Stimulated activated CD8-positive, alpha-beta memory T cell treated with anti-CD3 and anti-CD28 coated beads, Interleukin-7, amount 100 ng/mL, for 48 hours (primary cell): Measurements from ENCODE around the gene ZC3H12A.

ENCODE experiments used
- DNase-seq, 2 donors: peaks; one replicate each; pipeline ENCODE4 v3.0.0-alpha.2; 2020; ENCODE audit warnings: low read depth in 1 of 2; ENCODE audit errors: extremely low read depth in 1 of 2

The ZC3H12A gene

DNA sequence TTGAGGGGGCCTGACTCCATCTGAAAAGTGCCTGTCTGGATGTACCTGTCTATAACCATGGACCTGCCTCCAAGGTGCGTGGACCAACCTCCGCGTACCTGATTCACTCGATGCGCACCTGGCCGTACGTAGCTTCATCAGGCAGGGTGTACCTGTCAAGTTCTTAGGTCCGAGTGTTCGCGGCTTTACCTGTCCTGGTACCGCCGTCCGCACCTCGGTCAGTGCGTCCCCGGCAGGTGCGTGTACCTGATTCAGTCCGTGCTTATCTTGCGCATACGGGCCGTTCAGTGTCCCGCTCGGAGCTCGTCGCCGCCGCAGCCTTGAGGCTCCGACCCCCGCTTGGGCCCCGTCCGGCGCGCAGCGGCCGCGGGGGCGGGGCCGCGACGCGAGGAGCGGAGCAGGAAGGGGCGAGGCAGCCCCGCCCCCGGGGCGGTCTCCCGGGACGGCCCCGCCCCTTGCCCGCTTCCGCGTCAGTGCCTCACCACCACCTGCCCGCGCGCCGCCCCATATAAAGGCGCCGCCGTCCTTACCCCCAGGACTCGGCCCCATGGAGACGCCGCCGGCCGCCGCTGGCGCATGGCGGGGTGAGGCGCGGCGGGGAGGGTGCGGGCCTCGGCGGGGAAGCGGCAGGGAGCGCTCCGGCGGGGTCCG lies at the start of gene ZC3H12A:
Gene ZC3H12A, plus strand, starts transcription at position 535 of the 651 bp plus-strand sequence. CDS start 917 bp downstream, outside the sequence.
- DNase-seq: peak; percentile 79 to 80

DNA sequence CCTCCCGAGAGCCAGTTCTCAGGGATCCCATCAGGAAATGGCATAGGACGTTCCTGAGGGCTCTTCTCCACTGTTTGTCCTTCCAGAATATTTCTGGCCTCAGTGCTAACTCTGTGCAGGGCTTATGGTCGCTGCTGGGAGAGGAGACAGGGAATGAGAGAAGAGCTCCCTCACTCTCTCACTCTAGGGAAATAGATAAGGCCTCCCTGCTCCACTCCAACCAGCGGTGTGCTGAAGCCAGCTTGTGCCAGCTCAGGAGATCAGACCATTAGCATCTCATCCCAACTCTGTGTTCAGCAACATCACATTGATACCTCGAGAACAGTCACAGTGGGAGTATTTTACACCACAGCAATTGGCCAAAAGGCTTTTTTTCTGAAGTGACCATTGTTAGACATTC lies 49.2 kb upstream of the ZC3H12A start:
- DNase-seq: no peak

DNA sequence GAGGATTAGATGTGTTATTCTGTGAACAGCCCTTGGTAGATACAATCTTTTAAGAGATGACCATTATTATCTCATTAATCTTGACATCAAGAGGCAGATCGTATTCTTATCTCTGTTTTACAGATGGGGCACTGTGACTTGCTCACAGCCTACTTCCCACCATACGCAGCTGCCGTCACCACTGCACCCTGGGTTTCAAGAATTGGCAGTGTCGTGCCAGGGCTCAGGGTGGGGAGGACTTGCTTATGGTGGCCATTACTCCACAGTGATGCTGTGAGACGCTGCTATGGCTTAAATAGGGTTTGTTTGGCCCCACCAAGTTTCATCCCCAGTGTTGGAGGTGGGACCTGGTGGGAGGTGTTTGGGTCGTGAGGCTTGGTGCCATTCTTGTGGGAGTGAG lies 45.4 kb upstream of the ZC3H12A start:
- DNase-seq: no peak

DNA sequence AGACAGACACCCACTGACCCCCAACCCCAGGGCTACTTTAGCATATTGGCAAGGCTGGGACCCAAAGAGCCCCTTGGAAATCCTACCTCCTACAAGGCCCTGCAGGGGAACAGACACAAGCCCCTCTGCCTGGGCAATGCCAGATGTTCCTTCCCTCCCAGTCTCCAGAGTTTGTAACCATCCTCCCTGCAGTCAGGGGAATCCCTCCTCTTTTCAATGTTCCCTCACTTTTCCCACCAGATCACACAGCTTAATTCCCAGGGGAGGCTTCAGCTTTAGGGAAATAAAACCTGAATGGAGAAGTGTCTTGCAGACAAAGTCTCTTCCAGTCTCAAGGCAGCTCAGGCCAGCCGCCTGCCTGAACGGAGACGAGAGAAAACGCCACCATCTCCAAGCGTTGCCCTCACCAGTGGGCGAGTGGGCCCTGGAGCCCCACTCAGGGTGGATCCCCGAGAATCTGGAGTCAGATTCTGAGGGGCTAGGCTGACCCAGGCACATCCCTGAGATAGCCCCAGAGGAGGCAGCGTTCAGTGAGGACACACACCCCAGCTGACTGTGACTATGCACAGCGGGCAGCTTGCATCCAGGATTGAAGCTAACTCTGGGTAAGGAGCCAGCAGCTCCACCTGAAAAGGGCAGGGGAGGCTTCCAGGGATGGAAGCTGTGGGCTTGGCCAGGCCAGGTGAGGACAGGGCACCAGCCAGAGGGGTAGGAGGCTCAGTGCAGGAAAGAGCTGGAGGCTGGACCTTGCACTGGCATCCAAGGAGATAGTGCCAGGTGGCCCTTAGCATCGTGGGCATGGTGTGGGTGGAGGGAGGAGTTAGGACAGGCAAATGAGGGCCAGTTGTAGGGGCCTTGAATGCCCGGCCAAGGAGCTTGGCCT lies 44.0 kb upstream of the ZC3H12A start:
- no peak for DNase-seq

DNA sequence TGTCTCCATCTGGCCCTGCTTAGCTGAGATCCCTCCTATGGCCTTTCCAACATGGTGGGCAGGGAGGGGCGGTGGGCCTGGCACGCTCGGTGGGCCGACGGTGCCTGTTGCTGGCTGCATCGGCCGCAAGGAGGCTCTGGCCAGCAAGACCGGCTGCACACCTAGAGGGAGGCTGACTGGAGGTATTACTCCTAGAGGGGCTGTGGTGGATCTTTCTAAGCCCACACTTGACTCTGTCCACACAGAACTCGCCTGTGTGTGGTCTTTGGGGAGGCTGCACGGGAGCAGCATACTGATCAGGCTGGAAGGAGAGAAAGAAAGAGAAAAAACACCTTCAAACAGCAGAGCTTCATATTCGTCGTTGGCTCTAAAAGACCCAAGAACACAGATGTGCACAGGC lies 41.7 kb upstream of the ZC3H12A start:
- no peak for DNase-seq

DNA sequence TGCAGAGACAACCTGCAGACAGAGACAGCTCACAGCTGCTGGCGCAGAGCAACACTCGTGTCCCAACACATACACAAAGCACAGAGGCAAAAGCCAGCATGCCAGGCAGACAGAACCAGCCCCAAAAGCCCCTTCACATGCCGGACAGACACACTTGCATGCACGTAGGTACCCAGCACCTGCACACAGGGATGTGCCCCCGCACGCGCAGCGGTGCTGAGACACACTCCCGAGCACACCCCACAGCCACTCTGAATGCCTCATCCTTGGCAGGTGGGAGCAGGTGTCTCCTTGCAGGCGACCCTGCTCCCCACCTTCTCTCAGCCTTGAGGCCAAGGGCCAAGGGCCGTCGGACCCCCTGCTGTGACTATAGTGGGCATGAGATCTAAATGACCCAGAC lies 41.2 kb upstream of the ZC3H12A start:
- no peak for DNase-seq

DNA sequence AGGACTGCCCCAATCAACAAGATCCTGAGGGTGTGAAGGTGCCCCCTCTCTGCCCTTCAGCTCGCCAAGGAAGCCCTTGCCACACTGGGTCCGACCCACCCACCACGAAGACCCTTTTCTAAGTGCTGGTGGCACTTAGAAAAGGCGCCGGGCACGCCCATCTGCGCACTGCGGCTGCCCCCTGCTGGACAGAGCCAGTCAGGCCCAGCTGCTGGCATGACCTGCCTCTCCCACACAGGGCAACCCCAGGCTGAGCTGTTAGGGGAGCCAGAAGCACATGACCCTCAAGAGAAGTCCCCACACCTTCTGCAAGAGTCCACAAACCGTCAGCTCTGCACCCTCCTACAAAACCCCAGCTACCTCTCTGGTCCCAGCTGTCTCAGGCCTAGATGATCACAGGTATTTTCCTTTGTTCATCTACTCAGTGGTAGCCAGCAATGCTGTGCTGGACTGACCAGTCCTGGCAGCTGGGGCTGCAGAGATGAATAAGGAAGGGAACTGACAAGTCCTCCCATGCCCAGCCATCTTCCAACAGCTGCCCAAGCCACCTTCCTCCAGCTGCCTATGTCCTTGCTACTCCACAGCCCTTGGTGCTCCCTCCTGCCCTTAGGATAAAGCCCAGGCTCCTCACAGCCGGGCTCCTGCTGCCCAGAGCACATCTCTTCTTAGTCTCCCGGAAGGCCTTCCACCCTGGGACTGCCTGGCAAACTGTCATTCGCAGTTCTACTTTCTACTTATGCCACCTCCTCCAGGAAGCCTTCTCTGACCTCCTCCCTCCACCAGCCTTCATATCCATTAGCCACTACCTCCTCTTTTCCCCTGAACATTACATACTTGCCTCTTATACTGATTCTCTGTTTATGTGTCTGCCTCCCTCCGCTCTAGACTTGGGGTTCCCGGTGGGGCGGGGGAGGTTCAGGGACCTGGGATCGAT lies 39.8 kb upstream of the ZC3H12A start:
- peak; percentile 33 to 50 for DNase-seq

DNA sequence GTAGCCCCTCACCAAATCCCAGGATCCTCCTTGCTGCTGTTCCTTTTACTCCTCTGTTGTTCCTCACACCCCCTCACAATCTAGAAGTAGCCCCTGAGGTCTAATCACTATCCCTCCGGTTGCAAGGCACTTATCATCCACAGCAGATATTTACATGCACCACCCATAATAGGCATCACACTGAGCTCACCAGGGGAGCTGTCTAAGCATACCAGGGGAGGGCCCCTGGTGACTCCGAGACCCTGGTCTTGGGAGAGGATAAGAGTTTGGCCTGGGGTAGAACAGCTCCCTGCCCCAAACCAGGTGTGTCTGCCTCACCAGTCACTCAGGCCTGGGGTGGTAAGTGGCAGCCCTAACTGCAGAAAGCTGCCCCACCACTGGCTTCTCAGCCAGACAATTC lies 37.3 kb upstream of the ZC3H12A start:
- DNase-seq: no peak

DNA sequence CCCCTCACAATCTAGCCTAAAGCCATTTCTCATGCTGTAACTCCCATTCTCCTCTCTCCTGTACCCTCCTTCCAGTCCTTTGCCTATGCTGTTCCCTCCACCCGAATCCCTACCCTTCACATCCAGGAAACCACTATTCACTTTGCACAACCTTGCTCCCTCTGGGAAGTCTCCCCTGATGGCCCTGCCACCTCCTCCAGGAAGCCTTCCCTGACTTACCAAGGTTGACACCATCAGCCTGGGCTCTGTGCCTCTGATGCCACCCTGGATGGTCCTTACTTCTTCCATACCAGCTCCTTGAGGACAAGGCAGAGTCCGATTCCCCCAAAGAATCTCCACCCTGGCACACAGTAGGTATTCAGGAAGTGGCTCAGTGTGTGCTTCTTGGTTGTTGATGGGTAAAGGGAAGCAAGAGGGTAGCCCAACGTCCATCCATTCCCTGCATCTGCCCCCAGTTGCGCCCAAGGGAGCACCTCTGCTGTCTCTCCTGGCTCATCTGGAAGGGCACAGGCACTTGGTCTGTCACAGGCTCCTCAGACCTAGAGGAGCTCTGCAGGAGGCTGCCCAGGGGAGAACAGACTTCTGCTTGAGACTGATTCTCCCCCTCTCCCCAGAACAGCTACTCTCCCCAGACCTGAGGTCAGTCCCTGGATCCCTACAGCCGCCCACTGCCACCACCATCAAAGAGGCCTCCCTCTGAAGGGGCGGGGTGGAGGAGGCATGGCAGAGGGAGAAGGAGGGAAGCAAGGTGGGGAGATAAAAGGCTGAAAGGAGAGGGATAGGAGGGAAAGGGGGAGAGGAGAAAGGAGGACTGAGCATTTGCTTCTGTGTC lies 36.1 kb upstream of the ZC3H12A start:
- DNase-seq: no peak

DNA sequence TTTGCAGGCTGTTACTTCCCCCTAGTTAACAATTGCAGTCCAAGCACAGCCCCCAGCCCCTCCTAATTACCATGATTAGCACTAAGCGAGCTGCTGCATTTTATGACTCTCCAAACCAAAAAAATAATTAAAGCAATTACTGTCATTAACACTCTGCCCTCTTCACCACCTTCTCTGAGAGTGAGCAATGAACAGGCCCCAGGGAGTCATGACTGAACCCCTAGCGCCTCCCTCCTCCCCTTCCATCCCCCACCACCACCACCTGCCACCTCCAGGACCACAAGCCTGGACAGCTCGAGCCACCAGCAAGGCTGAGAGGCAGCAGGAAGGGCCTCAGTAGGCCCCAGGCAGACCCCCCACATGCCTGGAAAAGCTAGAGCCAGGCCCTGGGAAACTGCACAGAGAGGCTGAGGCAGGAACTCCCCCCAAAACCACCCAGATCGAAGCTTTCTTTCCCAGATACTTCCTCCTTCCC lies 35.5 kb upstream of the ZC3H12A start:
- no peak for DNase-seq

DNA sequence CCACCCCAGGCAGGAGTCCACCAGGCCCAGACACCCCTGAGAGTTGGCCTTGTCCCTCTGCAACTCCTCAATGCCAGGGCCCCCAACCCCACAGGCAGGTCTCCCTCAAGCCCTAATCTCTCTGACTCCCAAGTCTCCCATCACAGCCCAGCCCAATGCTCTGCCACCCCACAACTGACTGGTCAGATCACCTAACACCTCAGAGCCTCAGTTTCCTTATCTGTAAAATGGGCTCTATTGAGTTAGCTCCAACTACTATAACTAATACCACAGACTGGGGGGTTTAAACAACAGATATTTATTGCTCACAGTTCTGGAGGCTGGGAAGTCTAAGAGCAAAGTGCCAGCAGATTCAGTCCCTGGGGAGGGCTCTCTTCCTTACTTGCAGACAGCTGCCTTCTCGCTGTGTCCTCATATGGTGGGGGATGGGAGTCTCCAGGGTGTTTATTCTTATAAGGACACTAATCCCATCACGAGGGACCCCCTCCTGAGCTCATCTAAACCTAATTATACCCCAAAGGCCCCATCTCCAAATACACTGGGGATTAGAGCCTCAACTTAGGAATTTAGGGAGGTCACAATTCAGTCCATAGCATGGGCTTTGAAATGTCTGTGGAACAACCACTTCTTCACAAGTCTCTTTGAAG lies 34.9 kb upstream of the ZC3H12A start:
- DNase-seq: no peak

DNA sequence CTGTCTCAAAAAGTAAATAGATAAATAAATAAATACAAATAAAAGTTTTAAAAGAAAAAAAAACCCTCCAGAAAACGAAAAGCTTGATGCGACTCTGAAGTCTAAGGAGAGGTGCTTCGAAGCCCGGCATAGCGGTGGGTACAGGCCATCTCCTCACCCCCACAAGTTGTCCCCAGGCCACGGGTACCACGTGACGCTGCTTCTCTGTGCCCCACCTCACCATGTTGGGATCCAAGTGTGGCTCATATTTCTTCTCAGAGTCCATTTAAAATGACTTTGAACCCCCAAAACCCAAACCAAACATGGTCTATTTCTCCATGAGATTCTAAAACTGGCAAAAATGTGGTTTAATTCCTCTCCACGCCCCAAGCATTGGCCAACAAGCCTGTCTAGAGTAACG lies 32.9 kb upstream of the ZC3H12A start:
- DNase-seq: no peak

DNA sequence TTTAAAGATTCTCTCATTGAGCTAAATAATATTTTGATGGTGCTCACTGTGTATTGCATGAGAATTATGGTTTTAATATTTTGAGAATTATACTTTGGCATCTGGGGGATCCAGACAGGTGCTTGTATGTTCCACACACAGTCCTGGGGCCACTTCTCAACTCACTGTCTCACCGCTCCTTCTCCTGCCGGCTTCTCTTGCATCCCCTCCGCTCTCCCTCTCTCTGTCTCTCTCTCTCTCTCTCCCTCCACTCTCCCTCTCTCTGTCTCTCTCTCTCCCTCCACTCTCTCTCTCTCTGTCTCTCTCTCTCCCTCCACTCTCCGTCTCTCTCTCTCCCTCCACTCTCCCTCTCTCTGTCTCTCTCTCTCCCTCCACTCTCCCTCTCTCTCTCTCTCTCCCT lies 32.2 kb upstream of the ZC3H12A start:
- DNase-seq: no peak

DNA sequence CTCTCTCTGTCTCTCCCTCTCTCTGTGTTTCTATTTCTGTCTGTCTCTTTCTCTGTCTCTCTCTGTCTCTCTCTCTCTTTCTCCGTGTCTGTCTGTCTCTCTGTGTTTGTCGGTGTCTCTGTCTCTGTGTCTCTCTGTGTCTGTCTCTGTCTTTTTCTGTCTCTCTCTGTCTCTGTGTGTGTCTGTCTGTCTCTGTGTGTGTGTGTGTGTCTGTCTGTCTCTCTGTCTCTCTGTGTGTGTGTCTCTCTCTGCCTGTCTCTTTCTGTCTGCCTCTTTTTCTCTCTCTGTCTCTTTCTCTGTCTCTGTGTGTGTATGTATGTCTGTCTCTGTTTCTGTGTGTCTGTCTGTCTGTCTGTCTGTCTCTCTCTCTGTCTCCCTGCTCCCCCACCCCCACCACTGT lies 31.7 kb upstream of the ZC3H12A start:
- DNase-seq: no peak

DNA sequence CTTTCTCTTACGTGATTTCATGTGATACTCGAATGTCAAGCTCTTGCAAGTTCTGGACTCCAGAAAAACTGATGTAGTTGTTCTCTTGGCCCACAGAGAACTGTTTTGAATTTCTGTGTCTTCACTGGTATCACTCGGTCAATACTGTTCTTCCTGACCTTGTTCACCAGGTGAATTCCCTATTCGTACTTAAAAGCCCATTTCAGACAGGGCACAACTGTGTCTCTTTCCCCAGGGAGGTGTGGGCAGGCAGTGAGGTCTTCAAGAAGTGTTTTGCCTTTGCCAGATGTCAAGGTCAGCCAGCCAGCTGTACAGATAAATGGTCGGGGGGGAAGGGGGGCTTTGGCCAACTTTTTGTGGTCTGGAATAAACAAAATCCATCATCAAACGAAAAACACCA lies 27.5 kb upstream of the ZC3H12A start:
- no peak for DNase-seq

DNA sequence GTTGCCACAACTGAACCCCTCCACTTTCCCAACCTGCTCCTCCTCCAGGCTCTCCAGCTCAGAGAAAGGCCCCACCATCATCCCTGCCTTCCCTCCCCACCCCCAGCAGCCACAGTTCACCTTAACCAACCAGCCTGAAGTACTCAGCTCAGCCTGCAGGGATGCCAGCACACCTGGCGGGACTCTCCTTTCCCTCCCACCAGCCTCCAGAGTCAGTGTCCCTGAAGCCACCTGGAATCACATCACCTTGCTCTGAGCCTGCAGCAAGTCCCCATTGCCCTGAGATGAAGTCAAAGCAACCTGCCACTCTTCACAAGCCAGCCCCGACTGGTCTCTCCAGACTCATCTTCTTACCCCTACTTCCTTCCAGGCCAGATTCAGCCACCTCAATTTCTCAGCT lies 26.2 kb upstream of the ZC3H12A start:
- DNase-seq: no peak

DNA sequence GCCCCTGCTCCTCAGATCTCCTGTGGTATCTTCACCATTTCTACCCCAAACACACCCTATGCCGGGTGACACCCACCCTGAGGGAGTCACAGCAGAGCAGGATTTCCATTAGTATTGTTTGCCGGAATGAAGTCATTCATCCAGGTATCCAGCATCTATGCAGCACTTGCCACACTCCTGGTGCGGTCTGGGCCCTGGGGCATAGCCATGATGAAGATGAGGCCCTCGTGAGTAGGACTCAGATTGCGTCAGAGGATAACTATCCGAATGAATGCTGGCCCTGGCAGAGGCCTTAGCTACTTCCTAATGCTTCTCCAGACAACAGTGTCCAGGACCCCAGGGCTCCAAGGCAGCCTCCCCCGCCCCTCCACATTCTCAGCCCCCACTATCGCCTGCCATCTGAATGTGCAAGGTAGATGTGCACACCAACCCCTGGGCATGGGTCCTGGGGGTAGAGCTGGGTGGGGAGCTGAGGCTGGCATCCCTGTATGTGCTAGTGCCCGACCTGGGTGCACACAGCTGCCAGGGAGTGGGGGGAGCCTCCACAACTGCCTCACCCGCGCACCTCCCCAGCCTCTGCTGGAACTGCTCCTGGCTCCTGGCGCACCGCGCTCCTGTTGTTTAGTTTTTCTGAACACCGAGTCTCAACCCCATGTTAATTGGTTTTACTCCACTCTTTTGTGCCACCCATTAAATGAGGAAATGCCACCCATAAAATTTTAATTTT lies 25.5 kb upstream of the ZC3H12A start:
- DNase-seq: no peak

DNA sequence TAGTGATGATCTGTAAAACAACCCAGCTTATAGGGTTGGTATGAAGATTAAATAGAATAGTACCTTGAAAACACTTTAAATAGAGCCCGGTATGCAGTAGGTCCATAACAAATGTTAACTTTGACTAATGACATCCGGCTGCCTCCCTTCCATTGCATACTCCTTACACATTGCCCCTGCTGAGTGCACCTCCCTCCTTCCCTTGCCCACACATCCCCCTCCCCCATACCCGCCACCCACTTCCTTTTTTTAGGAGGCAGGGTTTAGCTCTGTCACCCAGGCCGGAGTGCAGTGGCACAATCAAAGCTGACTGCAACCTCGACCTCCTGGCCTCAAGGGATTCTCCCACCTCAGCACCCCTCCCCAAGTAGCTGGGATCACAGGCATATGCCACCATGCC lies 24.4 kb upstream of the ZC3H12A start:
- DNase-seq: peak in 1 of 2 donors; percentile 25

DNA sequence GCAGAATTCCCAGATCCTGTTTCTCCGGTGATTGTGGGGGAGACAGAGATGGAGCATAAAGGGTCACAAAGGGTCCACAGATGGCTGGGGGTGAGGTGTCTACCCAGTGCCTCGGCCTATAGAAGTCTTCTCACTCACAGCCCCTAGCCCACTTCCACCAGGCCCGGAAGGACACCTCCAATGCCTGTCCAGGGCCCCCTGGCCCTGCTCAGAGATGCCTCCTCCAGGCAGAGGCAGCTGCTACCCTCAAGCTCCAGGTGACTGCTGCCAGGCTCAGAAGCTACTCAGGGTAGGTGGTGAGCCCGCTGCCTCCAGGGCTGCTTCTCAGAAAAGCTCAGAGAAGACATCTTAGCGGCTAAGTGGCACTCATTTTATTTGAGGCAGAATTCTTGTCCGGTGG lies 22.0 kb upstream of the ZC3H12A start:
- DNase-seq: no peak
